IMR-90 (cell line): ENCODE results near the gene FOXO4. TPM values are rescaled to one million over a fixed set of nuclear protein-coding genes. Genes with fewer than 3 reads are reported as not detected.
"Not testable (repeated sequence)": the region's sequence is repeated elsewhere in the genome, so short reads cannot be mapped to it uniquely, and the experiment has no call there.

Source experiments
- ATAC-seq: fragments of 200-7000 bp; cut with Tn5 transposase; 2 replicates; pipeline ENCODE4 v1.9.1; 2020; ENCODE audit warnings: low read depth, mild to moderate bottlenecking, moderate library complexity
- Bru-seq: library from RNA; stranded (reverse); fragments of 400-500 nt; gene quantifications from one replicate; lab custom pipeline; 2021; lab: Mats Ljungman, UMichigan
- BruChase-seq, 2 experiments: library from RNA; stranded (reverse); fragments of 400-500 nt; gene quantifications; one replicate each; lab custom pipeline; 2021; lab: Mats Ljungman, UMichigan
- BruUV-seq: library from RNA; stranded (reverse); fragments of 400-500 nt; replicated peaks from 2 replicates; lab custom pipeline; 2021; lab: Mats Ljungman, UMichigan
- CTCF ChIA-PET: fragments of 300-600 bp; formaldehyde crosslinking; extraction: SDS; loops from one replicate; lab custom pipeline; 2021; ENCODE audit warnings: antibody characterized with exemption; lab: Yijun Ruan, JAX
- POLR2A ChIA-PET: fragments of 300-600 bp; sonication (Branson Sonifier 250); formaldehyde crosslinking; loops from one replicate; lab custom pipeline; 2022; ENCODE audit warnings: antibody characterized with exemption; ENCODE audit not compliant: unreplicated experiment; lab: Charles Lee
- DNase-seq: peaks from one replicate; pipeline ENCODE4 v3.0.0; 2013
- H2AFZ ChIP-seq: replicated peaks from 2 replicates; pipeline ENCODE3; 2013; ENCODE audit warnings: low read length, mild to moderate bottlenecking; ENCODE audit not compliant: poor library complexity
- H2AK5ac ChIP-seq: 2 replicates; pipeline ENCODE4 v1.6.1; 2013; ENCODE audit warnings: low read depth, low read length, inconsistent platforms
- H2AK9ac ChIP-seq: replicated peaks from 2 replicates; pipeline ENCODE3; 2013; ENCODE audit warnings: mild to moderate bottlenecking, low read depth, low read length, moderate library complexity; ENCODE audit not compliant: poor library complexity
- H2BK120ac ChIP-seq: 2 replicates; pipeline ENCODE4 v1.6.1; 2013; ENCODE audit warnings: low read depth, low read length, inconsistent platforms
- H2BK15ac ChIP-seq: 3 replicates; pipeline ENCODE4 v1.6.1; 2013; ENCODE audit warnings: low read depth, low read length, inconsistent platforms
- H2BK20ac ChIP-seq: 2 replicates; pipeline ENCODE4 v1.6.1; 2013; ENCODE audit warnings: low read depth, mild to moderate bottlenecking, inconsistent platforms, low read length, moderate library complexity
- H2BK5ac ChIP-seq: 2 replicates; pipeline ENCODE4 v1.6.1; 2013; ENCODE audit warnings: mild to moderate bottlenecking, low read depth, low read length, inconsistent platforms; ENCODE audit not compliant: poor library complexity, severe bottlenecking
- H3K14ac ChIP-seq: replicated peaks from 2 replicates; pipeline ENCODE4 v1.6.1; 2013; ENCODE audit warnings: low read depth, low read length, inconsistent platforms
- H3K18ac ChIP-seq: 2 replicates; pipeline ENCODE4 v1.6.1; 2013; ENCODE audit warnings: low read depth, low read length, control low read depth
- H3K23ac ChIP-seq: 2 replicates; pipeline ENCODE4 v1.6.1; 2013; ENCODE audit warnings: low read depth, low read length, inconsistent platforms
- H3K27ac ChIP-seq: 2 replicates; pipeline ENCODE4 v1.5.1; 2013; ENCODE audit warnings: mild to moderate bottlenecking, control low read depth, low read length; ENCODE audit not compliant: insufficient read depth
- H3K27me3 ChIP-seq: 2 replicates; pipeline ENCODE4 v1.6.1; 2013; ENCODE audit warnings: low read length; ENCODE audit not compliant: control insufficient read depth, insufficient read depth
- H3K36me3 ChIP-seq: 2 replicates; pipeline ENCODE4 v1.6.1; 2013; ENCODE audit warnings: low read length, mixed read lengths; ENCODE audit not compliant: control insufficient read depth, insufficient read depth
- H3K4ac ChIP-seq: 2 replicates; pipeline ENCODE4 v1.6.1; 2013; ENCODE audit warnings: low read depth, low read length, inconsistent platforms
- H3K4me1 ChIP-seq: 2 replicates; pipeline ENCODE4 v1.6.1; 2013; ENCODE audit warnings: low read length, mixed read lengths; ENCODE audit not compliant: control insufficient read depth, insufficient read depth
- H3K4me2 ChIP-seq: 2 replicates; pipeline ENCODE4 v1.6.1; 2013; ENCODE audit warnings: low read depth, mild to moderate bottlenecking, control low read depth, low read length, moderate library complexity
- H3K4me3 ChIP-seq: 2 replicates; pipeline ENCODE4 v1.5.1; 2013; ENCODE audit warnings: low read depth, mild to moderate bottlenecking, control low read depth, low read length, moderate library complexity; ENCODE audit not compliant: insufficient read depth
- H3K56ac ChIP-seq: 2 replicates; pipeline ENCODE4 v1.6.1; 2013; ENCODE audit warnings: low read length, inconsistent platforms; ENCODE audit not compliant: insufficient read depth; ENCODE audit errors: extremely low read depth
- H3K79me1 ChIP-seq, 2 experiments: 2 replicates each; pipeline ENCODE4 v1.6.1; 2013; ENCODE audit warnings: low read length in 2 of 2, inconsistent platforms in 1 of 2, low read depth in 1 of 2
- H3K9ac ChIP-seq: 2 replicates; pipeline ENCODE4 v1.6.1; 2013; ENCODE audit warnings: low read depth, low read length, control low read depth
- H3K9me1 ChIP-seq: 2 replicates; pipeline ENCODE4 v1.6.1; 2013; ENCODE audit warnings: low read length, inconsistent platforms; ENCODE audit not compliant: insufficient read depth
- H3K9me3 ChIP-seq: 2 replicates; pipeline ENCODE4 v1.6.1; 2013; ENCODE audit warnings: low read length; ENCODE audit not compliant: control insufficient read depth, insufficient read depth
- H4K20me1 ChIP-seq: 2 replicates; pipeline ENCODE4 v1.6.1; 2013; ENCODE audit warnings: low read length, inconsistent platforms; ENCODE audit not compliant: insufficient read depth
- H4K5ac ChIP-seq: 2 replicates; pipeline ENCODE4 v1.6.1; 2013; ENCODE audit warnings: mild to moderate bottlenecking, low read depth, low read length, control low read depth
- H4K8ac ChIP-seq, 2 experiments: 2 replicates each; pipeline ENCODE4 v1.6.1; 2013; ENCODE audit warnings: low read depth in 2 of 2, low read length in 2 of 2, control low read depth in 1 of 2, inconsistent platforms in 1 of 2
- H4K91ac ChIP-seq: 2 replicates; pipeline ENCODE4 v1.6.1; 2013; ENCODE audit warnings: low read depth, low read length, inconsistent platforms; ENCODE audit not compliant: insufficient read depth
- CHD1 ChIP-seq: IDR thresholded peaks from 2 replicates; pipeline ENCODE4 v1.6.1; 2012; ENCODE audit warnings: low read depth, low read length, improper control_type of control experiment
- MAZ ChIP-seq: IDR thresholded peaks from 2 replicates; pipeline ENCODE4 v1.6.1; 2012; ENCODE audit warnings: low read depth, mild to moderate bottlenecking, low read length, improper control_type of control experiment, moderate library complexity, borderline replicate concordance
- MXI1 ChIP-seq: IDR thresholded peaks from 2 replicates; pipeline ENCODE4 v1.6.1; 2012; ENCODE audit warnings: low read depth, mild to moderate bottlenecking, low read length, moderate library complexity, borderline replicate concordance
- RFX5 ChIP-seq: IDR thresholded peaks from 2 replicates; pipeline ENCODE4 v1.8.0; 2012; ENCODE audit warnings: low read depth, mild to moderate bottlenecking, low read length, moderate library complexity
- SMC3 ChIP-seq: fragments of 150-350 bp; IDR thresholded peaks from 2 replicates; pipeline ENCODE4 v1.6.1; 2016; ENCODE audit warnings: low read depth, mild to moderate bottlenecking, antibody characterized with exemption, low read length, moderate library complexity
- WGBS, 2 experiments: methylation state at CpG; one replicate each; pipeline versions ENCODE4 v1.1.5 to v1.1.7; 2013; ENCODE audit warnings: missing lambda C conversion rate in 2 of 2; ENCODE audit not compliant: insufficient read length in 1 of 2; ENCODE audit errors: extremely low coverage in 2 of 2; 5-methylcytosine and 5-hydroxymethylcytosine counted together
- dilution Hi-C: fragments of 300-500 bp; cut with HindIII; formaldehyde crosslinking; loops from one replicate; pipeline ENCODE4 v1.14.3; 2018; ENCODE audit warnings: low sequenced_read_pairs; ENCODE audit not compliant: unreplicated experiment
- in situ Hi-C: fragments of 300-500 bp; cut with MboI; formaldehyde crosslinking; loops from 3 replicates; pipeline ENCODE4 v1.14.3; 2019; ENCODE audit warnings: low sequenced_read_pairs, inconsistent platforms, mixed read lengths
- intact Hi-C: fragments of 100-400 bp; cut with micrococcal nuclease; formaldehyde crosslinking; loops from 2 replicates; pipeline ENCODE4 v1.10.0; 2022
- long read RNA-seq: library from polyadenylated mRNA; unstranded; transcript quantifications from one replicate; pipeline ENCODE4 v2.0.0, GENCODE V29; 2021; ENCODE audit not compliant: unreplicated experiment
- polyA plus RNA-seq, 3 experiments: library from polyadenylated mRNA; depleted of rRNA; stranded (reverse); fragments of >200 nt; gene quantifications; 2 replicates each; pipeline ENCODE4 v1.2.3, GENCODE V29; 2012; ENCODE audit warnings: low replicate concordance in 1 of 3
- total RNA-seq: library from RNA; depleted of rRNA; stranded (reverse); fragments of >200 nt; gene quantifications from 2 replicates; pipeline ENCODE4 v1.2.3, GENCODE V29; 2012; rRNA removed

Gene FOXO4, protein sequence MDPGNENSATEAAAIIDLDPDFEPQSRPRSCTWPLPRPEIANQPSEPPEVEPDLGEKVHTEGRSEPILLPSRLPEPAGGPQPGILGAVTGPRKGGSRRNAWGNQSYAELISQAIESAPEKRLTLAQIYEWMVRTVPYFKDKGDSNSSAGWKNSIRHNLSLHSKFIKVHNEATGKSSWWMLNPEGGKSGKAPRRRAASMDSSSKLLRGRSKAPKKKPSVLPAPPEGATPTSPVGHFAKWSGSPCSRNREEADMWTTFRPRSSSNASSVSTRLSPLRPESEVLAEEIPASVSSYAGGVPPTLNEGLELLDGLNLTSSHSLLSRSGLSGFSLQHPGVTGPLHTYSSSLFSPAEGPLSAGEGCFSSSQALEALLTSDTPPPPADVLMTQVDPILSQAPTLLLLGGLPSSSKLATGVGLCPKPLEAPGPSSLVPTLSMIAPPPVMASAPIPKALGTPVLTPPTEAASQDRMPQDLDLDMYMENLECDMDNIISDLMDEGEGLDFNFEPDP
- total RNA-seq (1.4 and 2.0 TPM in 2 replicates), polyA plus RNA-seq (2012; rRNA removed) (1.4 and 2.6 TPM in 2 replicates), Bru-seq, nascent RNA (percentile 41 among the genes with signal in this experiment), BruChase-seq, experiment 1, labeled RNA remaining after a 6-hour chase (percentile 49 among the genes with signal in this experiment), BruChase-seq, experiment 2, labeled RNA remaining after a 2-hour chase (percentile 41 among the genes with signal in this experiment)
- polyA plus RNA-seq (2012; cell fraction: cytosol; rRNA removed) = 2.3 and 2.6 TPM in 2 replicates
- 4.3 and 4.9 TPM in 2 replicates for polyA plus RNA-seq (2012; cell fraction: nucleus; rRNA removed; ENCODE audit: low replicate concordance)
- long read RNA-seq, partial matches to known transcripts = 1 of 2 reads
- long read RNA-seq, other reads (novel, unspliced or antisense) = 1 of 2 reads

GRCh38 chrX:71095555-71095980, at the start of gene FOXO4:
TSS of gene FOXO4 (plus strand) at chrX:71095851. CDS start at chrX:71096529, 678 bp downstream.
- H3K9ac ChIP-seq = peak within 1 kb of the TSS; percentile 86
- no peak within 1 kb of the TSS for H2BK15ac ChIP-seq
- ATAC-seq (peak; percentile 95), DNase-seq (peak; percentile 80)
- H3K4me3 ChIP-seq = peak within 1 kb of the TSS; percentile 89
- H3K4ac ChIP-seq = peak within 1 kb of the TSS; percentile 68
- H4K8ac ChIP-seq = peak within 1 kb of the TSS; percentile 90 to 91; a peak in 3 of 4 replicates
- H3K27me3 ChIP-seq = peaks cover 18% of the 10 kb centered on the region
- H2AK5ac ChIP-seq = no peak within 1 kb of the TSS
- no peaks in the 10 kb centered on the region for H3K4me1 ChIP-seq
- peak within 1 kb of the TSS; percentile 99 for H4K5ac ChIP-seq
- H3K79me1 ChIP-seq = no peaks in the 10 kb centered on the region
- POLR2A ChIA-PET = no interaction called here
- no peaks in the 10 kb centered on the region for H3K9me3 ChIP-seq
- peak within 1 kb of the TSS; percentile 97 for H3K4me2 ChIP-seq
- H4K91ac ChIP-seq = peak within 1 kb of the TSS; percentile 26
- dilution Hi-C loops = no loop called here
- peak within 1 kb of the TSS; percentile 79 for H3K23ac ChIP-seq
- H3K56ac ChIP-seq = peak within 1 kb of the TSS; percentile 73
- H2BK120ac ChIP-seq = 0 out of 2 replicates have a peak within 1 kb of the TSS, but pooled peaks have one; percentile 20
- H3K36me3 ChIP-seq = no peaks in the 10 kb centered on the region
- no TSS peak for BruUV-seq
- H2BK5ac ChIP-seq = no peak within 1 kb of the TSS
- peak within 1 kb of the TSS; percentile 58 for H3K14ac ChIP-seq
- WGBS, 2 experiments = 11% methylated on average over 11 of the region's 29 CpGs; no CpG with 5 or more reads in 1 of the 2 experiments
- H2BK20ac ChIP-seq = no peak within 1 kb of the TSS
- CTCF ChIA-PET = no interaction called here
- H2AK9ac ChIP-seq = peak within 1 kb of the TSS; percentile 74
- H3K27ac ChIP-seq = no peak within 1 kb of the TSS
- TF ChIP-seq SMC3 = no peak
- TF ChIP-seq CHD1 = no peak
- TF ChIP-seq RFX5 = no peak
- TF ChIP-seq MAZ = peak; percentile 50; the same call in 1 of the 2 replicates
- TF ChIP-seq MXI1 = peak; percentile 35; the same call in 1 of the 2 replicates
- no peaks in the 10 kb centered on the region for H4K20me1 ChIP-seq
- in situ Hi-C loops = no loop called here
- intact Hi-C loops = no loop called here
- H3K9me1 ChIP-seq = no peaks in the 10 kb centered on the region
- peak within 1 kb of the TSS; percentile 91 for H2AFZ ChIP-seq
- peak within 1 kb of the TSS; percentile 95; the same call in 1 of the 2 replicates for H3K18ac ChIP-seq

GRCh38 chrX:71047891-71048290, 47.8 kb upstream of the FOXO4 start:
- in situ Hi-C loops, H2AFZ ChIP-seq, H3K9me3 ChIP-seq, H3K14ac ChIP-seq, H3K56ac ChIP-seq, H3K4ac ChIP-seq, H3K36me3 ChIP-seq, H3K23ac ChIP-seq, H3K9me1 ChIP-seq, BruUV-seq, H2BK5ac ChIP-seq, DNase-seq, POLR2A ChIA-PET, H3K4me1 ChIP-seq, intact Hi-C loops, H4K5ac ChIP-seq, H3K18ac ChIP-seq, H3K9ac ChIP-seq, H2BK15ac ChIP-seq, H2AK5ac ChIP-seq, H3K4me3 ChIP-seq, ATAC-seq, H4K20me1 ChIP-seq, H3K4me2 ChIP-seq, H3K27ac ChIP-seq, H3K27me3 ChIP-seq, H4K8ac ChIP-seq, H4K91ac ChIP-seq, H3K79me1 ChIP-seq, H2AK9ac ChIP-seq, H2BK20ac ChIP-seq, H2BK120ac ChIP-seq, CTCF ChIA-PET, dilution Hi-C loops: not testable (repeated sequence)
- WGBS, 2 experiments = no CpG with 5 or more reads among the region's 8 CpGs
